HG02884 (cell line): ENCODE measurements around the gene ARHGEF33.

ENCODE experiments used
- ATAC-seq: cut with Tn5 transposase; IDR thresholded peaks from one replicate; pipeline ENCODE4 v1.9.1; 2021; ENCODE audit warnings: mild to moderate bottlenecking, moderate library complexity; ENCODE audit not compliant: unreplicated experiment

The ARHGEF33 gene

DNA sequence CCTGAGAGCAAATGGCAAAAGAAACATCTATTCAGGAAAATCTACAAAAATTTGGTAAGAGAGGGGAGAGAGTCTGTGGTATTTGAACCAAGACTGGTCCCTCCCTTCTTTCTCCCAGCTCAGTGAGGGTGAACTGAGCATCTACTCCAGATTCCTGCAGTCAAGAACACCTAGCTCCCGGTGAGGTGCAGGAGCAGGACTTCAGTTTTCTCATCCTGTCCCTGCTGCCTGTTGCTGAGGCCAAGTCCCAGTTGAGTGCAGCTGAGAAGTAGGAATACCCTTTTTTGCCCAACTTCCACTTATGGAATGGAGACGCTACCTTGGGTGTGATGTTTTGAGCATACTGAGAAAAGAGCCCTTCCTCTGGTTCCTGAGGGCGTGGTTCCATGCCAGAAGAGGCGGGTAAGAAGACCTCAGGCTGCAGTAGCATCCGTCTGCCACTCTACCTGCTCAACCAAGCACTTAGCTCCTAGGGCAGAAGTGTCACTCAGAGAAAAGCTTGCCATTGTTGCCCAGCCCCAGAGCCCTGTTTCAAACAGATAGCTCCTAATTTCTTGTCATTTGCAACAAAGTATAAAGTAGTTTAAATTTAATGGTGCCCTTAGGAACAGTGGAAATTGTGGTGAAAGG, 118.3 kb downstream of the ARHGEF33 start:
- no peak for ATAC-seq

DNA sequence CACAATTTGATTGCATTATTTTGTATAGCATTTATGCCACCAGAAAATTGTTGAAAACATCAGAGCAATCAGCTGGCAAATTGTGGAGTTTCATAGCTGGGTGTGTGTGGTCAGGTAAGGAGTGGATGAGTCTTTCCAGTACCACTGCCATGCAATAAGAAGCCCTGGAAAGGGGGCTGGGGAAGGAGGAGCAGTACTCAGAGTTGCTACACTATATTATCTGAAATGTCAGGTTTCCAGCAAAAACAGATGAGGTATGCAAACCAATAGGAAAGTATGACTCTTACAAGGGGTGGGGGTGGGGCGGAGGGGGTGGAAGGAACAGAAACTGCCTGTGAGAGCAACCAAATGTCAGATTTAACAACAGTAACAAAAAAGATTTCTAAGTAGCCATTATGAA, 119.0 kb downstream of the ARHGEF33 start:
- no peak for ATAC-seq

DNA sequence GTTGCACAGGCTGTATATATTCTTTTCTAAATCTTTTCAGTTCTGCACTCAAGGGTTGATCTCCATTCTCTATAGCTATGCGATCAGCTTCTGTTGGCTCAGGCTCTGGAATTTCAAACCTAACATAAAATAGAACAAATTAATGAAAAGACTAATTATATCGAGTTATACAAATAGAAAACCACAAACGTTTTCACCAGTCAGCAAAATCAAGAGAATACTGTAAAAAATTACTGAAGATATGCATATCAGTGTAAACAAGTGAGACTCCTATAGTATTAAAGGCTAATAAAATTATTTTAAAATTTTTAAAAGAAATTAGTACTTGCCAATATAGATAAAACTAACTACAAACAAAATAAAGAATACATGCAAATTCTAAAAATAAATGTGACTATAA, 124.2 kb downstream of the ARHGEF33 start:
- no peak for ATAC-seq

DNA sequence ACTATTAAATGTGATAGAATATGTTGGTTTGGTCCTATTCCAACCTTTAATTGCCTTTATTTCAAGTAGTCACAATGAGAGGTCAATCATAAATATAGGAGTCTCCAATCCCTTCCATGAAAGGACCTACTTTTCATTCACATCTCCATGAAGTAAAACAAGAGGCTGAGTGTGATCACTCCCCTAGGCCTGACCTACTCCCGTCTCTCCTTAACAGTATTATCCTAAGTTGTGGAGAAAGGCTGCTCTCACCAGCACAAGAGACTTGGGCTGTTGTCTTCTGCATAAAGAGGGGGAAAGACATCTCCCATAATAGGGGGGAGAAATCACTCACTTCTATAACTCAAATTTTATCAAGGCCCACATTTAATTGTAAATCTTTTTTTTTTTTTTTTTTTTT, 125.7 kb downstream of the ARHGEF33 start:
- ATAC-seq: no peak

DNA sequence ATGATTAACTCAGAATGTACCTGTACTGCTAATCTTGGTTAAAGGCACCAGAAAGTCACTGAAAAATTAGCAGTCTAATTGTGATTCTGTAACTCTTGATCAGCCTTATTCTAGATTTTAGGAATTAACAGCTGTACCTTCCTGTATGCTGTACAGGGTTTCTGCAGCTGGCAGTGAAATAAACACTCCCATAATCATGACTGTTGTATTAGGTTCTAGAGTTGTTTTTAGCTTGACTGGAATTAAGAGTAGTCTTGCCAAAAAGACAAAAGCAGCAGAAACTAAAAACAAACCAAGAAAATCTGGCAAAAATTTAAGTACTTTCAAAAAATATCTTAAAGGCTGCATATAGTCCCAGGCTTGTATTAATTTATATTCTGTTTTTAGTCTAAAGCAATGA, 127.7 kb downstream of the ARHGEF33 start:
- no peak for ATAC-seq

DNA sequence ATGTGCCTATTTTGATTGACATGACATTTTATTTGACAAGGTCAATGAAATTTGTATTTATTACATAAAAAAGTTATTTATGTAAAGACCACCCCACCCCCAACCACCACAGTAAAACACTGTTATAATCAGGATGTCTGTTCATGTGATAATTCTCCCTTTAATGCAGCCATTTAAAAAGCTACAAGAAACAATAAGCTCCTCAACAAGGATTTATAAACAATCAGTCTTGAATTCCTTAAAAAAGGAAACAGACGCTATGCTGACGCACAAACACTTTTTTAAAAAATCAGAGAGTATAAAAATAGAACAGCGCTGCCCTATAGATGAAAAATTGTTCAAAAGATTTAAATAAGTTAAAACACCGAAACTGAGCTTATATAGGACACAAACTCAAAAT, 129.0 kb downstream of the ARHGEF33 start:
- no peak for ATAC-seq

DNA sequence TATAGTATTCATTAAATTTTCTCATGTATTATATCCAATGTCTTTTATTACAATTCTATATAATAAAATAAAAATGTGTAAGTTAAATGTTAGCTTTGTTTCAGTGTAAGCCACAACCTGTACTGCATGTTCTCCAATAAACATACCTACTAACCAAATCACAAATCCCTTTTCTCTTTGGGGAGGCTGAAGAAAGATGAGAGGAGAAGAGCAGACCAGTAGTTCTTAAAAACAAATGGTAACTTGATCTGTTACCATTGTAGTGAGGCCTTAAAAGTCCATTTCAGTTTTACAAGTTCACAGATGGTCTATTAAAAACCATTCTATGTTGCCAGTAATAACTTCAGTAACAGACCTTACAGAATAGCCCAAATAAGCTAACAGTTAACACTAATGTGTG, 130.7 kb downstream of the ARHGEF33 start:
- no peak for ATAC-seq

DNA sequence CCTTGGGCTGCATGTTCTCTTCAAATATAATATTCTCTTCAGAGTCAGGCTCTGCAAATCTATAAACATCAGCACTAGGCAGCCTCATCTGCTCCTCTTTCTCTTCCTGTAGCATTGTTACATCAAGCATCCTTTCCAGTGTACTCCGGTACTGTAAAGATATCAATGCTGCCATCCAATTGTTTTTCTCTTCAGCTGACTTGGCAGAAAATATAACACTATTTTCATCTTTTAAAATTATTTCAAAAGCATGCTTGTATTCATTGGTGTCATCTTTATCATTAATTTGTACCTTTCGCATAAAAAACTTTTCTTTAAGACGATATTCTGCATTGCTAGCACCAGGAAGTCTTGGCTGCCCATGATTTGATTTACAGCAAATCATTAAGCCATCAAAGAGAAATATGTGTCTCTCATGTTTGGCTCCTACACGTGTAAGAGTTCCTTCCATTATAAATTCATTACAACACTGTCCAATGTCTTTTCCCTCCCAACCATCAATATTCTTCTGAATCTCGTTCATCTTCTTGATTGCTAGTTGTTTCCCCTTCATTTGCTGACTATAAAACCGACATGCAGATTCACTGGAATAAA, 133.1 kb downstream of the ARHGEF33 start:
- no peak for ATAC-seq

DNA sequence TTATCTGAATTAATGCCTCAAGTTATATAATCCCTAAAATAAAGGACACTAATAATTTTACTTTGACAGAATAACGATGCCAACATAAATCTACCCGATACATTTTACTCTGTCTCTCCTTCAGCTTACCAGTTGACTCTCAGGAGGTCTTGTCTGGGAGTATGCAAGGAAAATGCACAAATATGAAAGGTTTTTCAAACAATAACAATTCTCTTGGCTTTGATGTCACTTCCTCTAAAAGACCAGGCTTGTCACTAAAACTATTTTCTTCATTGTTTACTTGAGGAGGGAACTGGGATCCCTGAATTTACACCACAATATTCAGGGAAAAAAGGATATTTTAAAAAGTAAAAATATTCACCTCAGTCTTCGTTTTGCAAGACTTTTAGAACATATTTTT, 134.0 kb downstream of the ARHGEF33 start:
- ATAC-seq: no peak

DNA sequence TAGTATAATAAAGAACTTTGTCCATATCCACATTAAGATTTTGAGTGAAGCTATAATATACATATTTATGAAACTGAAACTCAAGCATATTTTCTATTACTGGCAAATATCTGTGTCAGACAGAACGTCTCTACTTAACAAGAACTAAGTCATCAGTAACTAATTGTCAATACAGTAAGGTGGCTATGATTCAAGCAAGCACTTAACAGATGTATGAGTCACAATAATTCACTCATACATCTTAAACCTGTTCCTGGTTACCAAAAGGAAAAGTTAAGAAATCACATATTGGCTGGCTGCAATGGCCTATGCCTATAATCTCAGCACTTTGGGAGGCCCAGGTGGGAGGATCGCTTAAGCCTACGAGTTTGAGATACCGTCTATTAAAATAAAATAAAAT, 135.2 kb downstream of the ARHGEF33 start:
- ATAC-seq: no peak
